Fibroblast of mammary gland (primary cell): ENCODE results near the gene FRAS1.

ENCODE experiments used
- DNase-seq: peaks from one replicate; pipeline ENCODE4 v3.0.0-alpha.2; 2010; ENCODE audit warnings: low read depth
- H3K4me3 ChIP-seq: 2 replicates; pipeline ENCODE4 v1.5.1; 2011; ENCODE audit warnings: low read depth, mild to moderate bottlenecking, low read length, moderate library complexity; ENCODE audit not compliant: control insufficient read depth
- TF ChIP-seq, protein P1 (sequence below): conservative IDR thresholded peaks from 2 replicates; pipeline ENCODE4 v1.5.1; 2011; ENCODE audit warnings: low read depth, low read length, inconsistent platforms; ENCODE audit not compliant: control insufficient read depth, insufficient read depth

Gene FRAS1

GRCh38 chr4:78149751-78150542, 92.8 kb downstream of the FRAS1 start:
- H3K4me3 ChIP-seq: no peak overlapping the region
- no peak for DNase-seq
- TF ChIP-seq, protein P1, sequence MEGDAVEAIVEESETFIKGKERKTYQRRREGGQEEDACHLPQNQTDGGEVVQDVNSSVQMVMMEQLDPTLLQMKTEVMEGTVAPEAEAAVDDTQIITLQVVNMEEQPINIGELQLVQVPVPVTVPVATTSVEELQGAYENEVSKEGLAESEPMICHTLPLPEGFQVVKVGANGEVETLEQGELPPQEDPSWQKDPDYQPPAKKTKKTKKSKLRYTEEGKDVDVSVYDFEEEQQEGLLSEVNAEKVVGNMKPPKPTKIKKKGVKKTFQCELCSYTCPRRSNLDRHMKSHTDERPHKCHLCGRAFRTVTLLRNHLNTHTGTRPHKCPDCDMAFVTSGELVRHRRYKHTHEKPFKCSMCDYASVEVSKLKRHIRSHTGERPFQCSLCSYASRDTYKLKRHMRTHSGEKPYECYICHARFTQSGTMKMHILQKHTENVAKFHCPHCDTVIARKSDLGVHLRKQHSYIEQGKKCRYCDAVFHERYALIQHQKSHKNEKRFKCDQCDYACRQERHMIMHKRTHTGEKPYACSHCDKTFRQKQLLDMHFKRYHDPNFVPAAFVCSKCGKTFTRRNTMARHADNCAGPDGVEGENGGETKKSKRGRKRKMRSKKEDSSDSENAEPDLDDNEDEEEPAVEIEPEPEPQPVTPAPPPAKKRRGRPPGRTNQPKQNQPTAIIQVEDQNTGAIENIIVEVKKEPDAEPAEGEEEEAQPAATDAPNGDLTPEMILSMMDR: no peak

DNA sequence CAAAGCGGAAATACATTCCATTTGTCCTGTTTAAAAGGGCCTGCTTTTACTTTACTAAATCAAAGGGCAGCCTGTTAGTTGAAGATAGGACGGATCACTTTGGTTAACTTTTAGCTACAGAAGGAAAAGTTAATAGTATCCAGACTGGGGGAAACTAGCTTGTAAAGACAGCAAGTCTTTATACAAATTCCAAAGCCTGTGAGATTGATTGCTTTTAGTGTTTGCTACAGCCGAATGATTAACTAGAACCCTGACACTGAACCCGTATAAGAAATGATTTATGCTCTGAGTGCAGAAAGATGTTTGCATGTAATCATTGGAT, 93.4 kb downstream of the FRAS1 start:
- H3K4me3 ChIP-seq: no peak overlapping the region
- TF ChIP-seq, protein P1: no peak
- DNase-seq: no peak

DNA sequence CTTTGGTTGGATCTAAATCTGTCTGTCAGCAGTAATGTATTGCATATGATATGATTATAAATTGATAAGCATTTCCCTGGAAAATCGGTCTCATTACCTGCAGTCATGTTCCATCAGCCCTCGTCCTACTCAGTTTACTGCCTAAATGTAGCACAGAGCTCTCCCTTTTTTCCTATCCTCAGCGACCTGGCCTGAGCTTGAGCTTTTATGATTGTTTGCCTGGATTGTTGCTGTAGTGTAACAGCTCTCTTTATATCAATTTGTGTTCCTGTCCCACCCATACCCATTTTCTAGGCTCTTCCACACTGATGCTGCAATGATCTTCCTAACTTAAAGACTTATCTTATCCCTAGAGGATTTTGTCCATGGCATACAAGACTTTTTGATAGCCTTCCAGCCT, 95.7 kb downstream of the FRAS1 start:
- no peak for DNase-seq
- TF ChIP-seq, protein P1: no peak
- H3K4me3 ChIP-seq: no peak overlapping the region

GRCh38 chr4:78154972-78155590, 98.0 kb downstream of the FRAS1 start:
- no peak overlapping the region for H3K4me3 ChIP-seq
- TF ChIP-seq, protein P1: no peak
- no peak for DNase-seq

GRCh38 chr4:78155616-78156105, 98.5 kb downstream of the FRAS1 start:
- TF ChIP-seq, protein P1: no peak
- DNase-seq: peak; percentile 57

GRCh38 chr4:78156520-78156919, 99.4 kb downstream of the FRAS1 start:
- no peak overlapping the region for H3K4me3 ChIP-seq
- DNase-seq: no peak
- TF ChIP-seq, protein P1: no peak

More at GRCh38 chr4:78155616-78156105, 98.5 kb downstream of the FRAS1 start:
- no peak overlapping the region for H3K4me3 ChIP-seq
